ENCODE measurements around the gene SDK1. TPM values are rescaled to one million over a fixed set of nuclear protein-coding genes. Genes with fewer than 3 reads are reported as not detected.

The SDK1 gene
- total RNA-seq, 1 donor: 0.36 TPM

DNA sequence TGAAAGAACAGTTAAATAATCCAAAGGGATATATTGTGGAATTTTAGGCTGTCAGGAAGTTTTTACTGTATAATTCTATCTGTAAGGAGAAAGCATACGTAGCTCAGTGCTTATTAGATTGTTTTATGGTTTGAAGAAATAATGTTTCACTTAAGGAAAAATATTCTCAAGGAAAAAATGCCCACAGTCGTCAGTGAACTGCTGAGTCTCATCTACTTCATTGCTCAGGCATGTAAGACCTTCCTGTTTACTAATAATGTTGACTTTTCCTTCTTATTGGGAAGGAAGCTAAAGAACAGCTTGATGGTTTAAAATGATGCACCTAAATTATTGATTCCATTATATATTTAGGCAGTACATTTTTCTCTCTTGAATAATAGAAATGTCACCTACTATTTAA, 304.2 kb downstream of the SDK1 start:
- no peak for TF ChIP-seq CTCF (IDR thresholded peaks at IDR 0.05; ENCODE audit: extremely low read depth, low read depth, low read length)
- no peaks in the 10 kb centered on the region for H4K20me1 ChIP-seq (ENCODE audit: insufficient read depth, low read length)
- no peaks in the 10 kb centered on the region for H3K27me3 ChIP-seq (ENCODE audit: insufficient read depth, low read length)
- no peak overlapping the region for H3K27ac ChIP-seq (ENCODE audit: low read depth, low read length)
- no peak overlapping the region for H3K4me2 ChIP-seq (ENCODE audit: insufficient read depth, low read length)
- DNase-seq (ENCODE audit: insufficient read length, low spot score, missing footprints): no peak
- no peaks in the 10 kb centered on the region for H3K4me1 ChIP-seq (ENCODE audit: insufficient read depth, low read length)
- no peak overlapping the region for H3K4me3 ChIP-seq (ENCODE audit: insufficient read depth, low read length)
- no peaks in the 10 kb centered on the region for H3K36me3 ChIP-seq (ENCODE audit: insufficient read depth, low read length)
- H2AFZ ChIP-seq (ENCODE audit: low read length): no peak overlapping the region
- no peaks in the 10 kb centered on the region for H3K9me3 ChIP-seq (ENCODE audit: low read depth, low read length)
- no peaks in the 10 kb centered on the region for H3K79me2 ChIP-seq (ENCODE audit: insufficient read depth, low read length)

GRCh38 chr7:3606436-3606835, 305.4 kb downstream of the SDK1 start:
- H2AFZ ChIP-seq (ENCODE audit: low read length): no peak overlapping the region
- DNase-seq (ENCODE audit: insufficient read length, low spot score, missing footprints): no peak

DNA sequence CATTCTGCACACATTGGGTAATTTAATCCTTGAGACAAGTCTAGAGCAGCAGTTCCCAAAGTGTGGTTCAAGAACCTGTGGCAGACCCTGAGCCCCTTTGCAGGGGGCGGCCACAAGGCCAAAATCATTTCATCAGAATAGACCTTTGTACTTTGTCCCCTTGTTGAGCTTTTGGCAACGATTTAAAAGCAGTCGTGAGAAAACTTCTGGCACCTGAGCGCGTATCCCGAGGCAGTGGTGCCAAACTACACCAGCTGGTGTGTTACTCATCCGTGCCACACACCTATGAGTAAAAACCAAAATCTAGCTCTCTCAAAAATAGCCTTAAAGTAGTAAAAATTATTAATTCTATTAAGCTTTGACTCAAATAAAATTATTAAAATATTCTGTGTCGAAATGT, 306.8 kb downstream of the SDK1 start:
- TF ChIP-seq CTCF (IDR thresholded peaks at IDR 0.05; ENCODE audit: extremely low read depth, low read depth, low read length): no peak
- Histone ChIP-seq H3K4me1 (ENCODE audit: insufficient read depth, low read length) (no peaks in the 10 kb centered on the region), H3K36me3 (ENCODE audit: insufficient read depth, low read length) (no peaks in the 10 kb centered on the region), H3K4me2 (ENCODE audit: insufficient read depth, low read length) (no peak overlapping the region), H2AFZ (ENCODE audit: low read length) (no peak overlapping the region), H3K27me3 (ENCODE audit: insufficient read depth, low read length) (no peaks in the 10 kb centered on the region), H3K9me3 (ENCODE audit: low read depth, low read length) (no peaks in the 10 kb centered on the region), H3K27ac (ENCODE audit: low read depth, low read length) (no peak overlapping the region), H3K4me3 (ENCODE audit: insufficient read depth, low read length) (no peak overlapping the region), H4K20me1 (ENCODE audit: insufficient read depth, low read length) (no peaks in the 10 kb centered on the region), H3K79me2 (ENCODE audit: insufficient read depth, low read length) (no peaks in the 10 kb centered on the region)
- no peak for DNase-seq (ENCODE audit: insufficient read length, low spot score, missing footprints)

More at GRCh38 chr7:3606436-3606835, 305.4 kb downstream of the SDK1 start:
- no peak overlapping the region for H3K4me2 ChIP-seq (ENCODE audit: insufficient read depth, low read length)
- H3K27me3 ChIP-seq (ENCODE audit: insufficient read depth, low read length): no peaks in the 10 kb centered on the region
- no peak overlapping the region for H3K27ac ChIP-seq (ENCODE audit: low read depth, low read length)
- no peaks in the 10 kb centered on the region for H3K9me3 ChIP-seq (ENCODE audit: low read depth, low read length)
- no peak overlapping the region for H3K4me3 ChIP-seq (ENCODE audit: insufficient read depth, low read length)
- no peak for TF ChIP-seq CTCF (IDR thresholded peaks at IDR 0.05; ENCODE audit: extremely low read depth, low read depth, low read length)
- H3K79me2 ChIP-seq (ENCODE audit: insufficient read depth, low read length): no peaks in the 10 kb centered on the region
- no peaks in the 10 kb centered on the region for H4K20me1 ChIP-seq (ENCODE audit: insufficient read depth, low read length)
- no peaks in the 10 kb centered on the region for H3K36me3 ChIP-seq (ENCODE audit: insufficient read depth, low read length)
- no peaks in the 10 kb centered on the region for H3K4me1 ChIP-seq (ENCODE audit: insufficient read depth, low read length)

- H2AFZ ChIP-seq (ENCODE audit: low read length): no peak overlapping the region
- H4K20me1 ChIP-seq (ENCODE audit: insufficient read depth, low read length): no peaks in the 10 kb centered on the region
- no peak overlapping the region for H3K4me3 ChIP-seq (ENCODE audit: insufficient read depth, low read length)
- H3K4me1 ChIP-seq (ENCODE audit: insufficient read depth, low read length): no peaks in the 10 kb centered on the region
- H3K9me3 ChIP-seq (ENCODE audit: low read depth, low read length): no peaks in the 10 kb centered on the region
- H3K27me3 ChIP-seq (ENCODE audit: insufficient read depth, low read length): no peaks in the 10 kb centered on the region
- no peaks in the 10 kb centered on the region for H3K79me2 ChIP-seq (ENCODE audit: insufficient read depth, low read length)
- no peaks in the 10 kb centered on the region for H3K36me3 ChIP-seq (ENCODE audit: insufficient read depth, low read length)
- H3K27ac ChIP-seq (ENCODE audit: low read depth, low read length): no peak overlapping the region
- no peak overlapping the region for H3K4me2 ChIP-seq (ENCODE audit: insufficient read depth, low read length)
- no peak for DNase-seq (ENCODE audit: insufficient read length, low spot score, missing footprints)
- TF ChIP-seq CTCF (IDR thresholded peaks at IDR 0.05; ENCODE audit: extremely low read depth, low read depth, low read length): no peak
Measured at GRCh38 chr7:3616306-3616705, 315.3 kb downstream of the SDK1 start.

All from osteoblast (primary cell).